Endometrium (tissue), 2 donors: ENCODE measurements around the gene USP50.
"Not testable (repeated sequence)": the region's sequence is repeated elsewhere in the genome, so short reads cannot be mapped to it uniquely, and the experiment has no call there.

Experiments
- FAIRE-seq: peaks from 2 replicates; lab custom pipeline; 2012; peaks lifted over from hg19 to GRCh38; lab: Jason Lieb, UNC
- donor health status: control.
- donor health status: control.

USP50 gene

DNA sequence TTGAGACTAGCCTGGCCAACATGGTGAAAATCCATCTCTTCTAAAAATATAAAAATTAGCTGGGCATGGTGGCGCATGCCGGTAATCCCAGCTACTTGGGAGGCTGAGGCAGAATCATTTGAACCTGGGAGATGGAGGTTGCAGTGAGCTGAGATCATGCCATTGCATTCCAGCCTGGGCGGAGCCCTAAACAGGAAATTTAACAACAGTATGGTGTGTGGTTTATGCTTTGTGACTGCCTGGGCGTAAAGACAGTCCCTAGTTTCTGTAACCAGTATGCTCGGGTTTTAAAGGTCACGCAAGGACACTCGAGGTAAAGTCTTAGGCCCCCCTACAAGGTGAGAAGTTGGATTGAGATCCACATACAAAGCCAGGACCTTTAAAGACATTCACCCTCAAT is 43.3 kb downstream of the USP50 start:
- FAIRE-seq = no peak

DNA sequence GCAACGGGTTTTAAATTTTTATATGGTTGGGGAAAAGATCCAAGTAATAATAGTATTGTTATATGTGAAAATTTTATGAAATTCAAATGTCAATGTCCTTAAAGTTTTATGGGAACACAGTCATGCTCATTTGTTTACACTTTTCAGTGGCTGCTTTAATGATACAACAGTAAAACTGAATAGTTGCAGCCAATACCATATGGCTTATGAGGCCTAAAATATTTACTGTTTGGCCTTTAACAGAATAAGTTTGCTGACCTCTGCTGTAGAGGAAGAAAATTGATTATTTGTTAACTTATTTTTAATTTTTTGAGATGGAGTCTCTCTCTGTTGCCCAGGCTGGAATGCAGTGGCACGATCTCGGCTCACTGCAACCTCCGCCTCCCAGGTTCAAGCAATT is 44.7 kb downstream of the USP50 start:
- no peak for FAIRE-seq

DNA sequence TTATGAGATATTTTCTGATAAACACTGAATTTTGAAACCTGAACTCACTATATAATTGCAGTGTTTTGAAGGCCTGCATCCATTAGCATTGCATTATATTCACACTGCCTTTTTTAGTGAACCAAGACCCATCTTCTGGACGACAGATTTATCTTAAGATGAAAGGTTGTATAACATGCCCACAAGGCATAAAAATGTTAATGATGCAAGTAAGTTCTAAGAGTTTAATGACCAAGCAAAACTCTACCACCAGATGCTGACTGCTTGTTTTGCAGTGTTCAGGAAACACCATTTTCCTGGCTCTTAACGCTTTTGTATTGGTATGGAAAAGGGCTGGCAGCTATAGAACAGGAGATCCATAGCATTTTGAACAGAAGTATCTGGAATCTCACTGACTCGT is 46.1 kb downstream of the USP50 start:
- FAIRE-seq = no peak

DNA sequence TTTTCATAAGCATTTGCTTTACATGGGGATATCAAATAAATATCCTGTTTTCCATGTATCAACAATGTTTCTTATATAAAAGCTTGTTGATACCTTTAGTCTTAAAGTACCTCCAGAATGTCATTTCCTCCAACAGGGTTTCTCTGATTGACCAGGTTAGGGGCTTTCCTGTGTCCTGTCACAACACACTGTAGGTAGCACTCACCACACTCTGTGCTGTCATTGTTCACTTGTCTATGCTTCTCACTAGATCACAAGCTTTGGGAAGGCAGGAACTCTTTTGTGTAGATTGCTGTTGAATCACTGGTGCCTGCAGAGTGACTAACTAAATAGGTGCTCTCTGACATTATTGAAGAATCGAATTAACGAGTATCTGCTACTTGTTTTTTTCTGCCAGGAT is 49.8 kb downstream of the USP50 start:
- no peak for FAIRE-seq

DNA sequence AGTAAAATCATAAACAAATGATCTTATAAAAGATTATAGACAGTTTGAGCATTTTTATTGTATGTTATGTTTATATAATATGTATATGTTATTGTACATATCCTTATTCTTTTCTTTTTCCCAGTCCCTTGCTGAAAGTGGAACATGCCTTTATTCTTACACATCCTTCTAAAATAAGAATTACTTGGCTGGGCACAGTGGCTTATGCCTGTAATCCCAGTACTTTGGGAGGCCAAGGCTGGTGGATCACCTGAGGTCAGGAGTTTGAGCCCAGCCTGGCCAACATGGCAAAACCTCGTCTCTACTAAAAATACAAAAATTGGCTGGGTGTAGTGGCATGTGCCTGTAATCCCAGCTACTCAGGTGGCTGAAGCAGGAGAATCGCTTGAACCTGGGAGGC is 51.9 kb downstream of the USP50 start:
- not testable (repeated sequence) for FAIRE-seq

DNA sequence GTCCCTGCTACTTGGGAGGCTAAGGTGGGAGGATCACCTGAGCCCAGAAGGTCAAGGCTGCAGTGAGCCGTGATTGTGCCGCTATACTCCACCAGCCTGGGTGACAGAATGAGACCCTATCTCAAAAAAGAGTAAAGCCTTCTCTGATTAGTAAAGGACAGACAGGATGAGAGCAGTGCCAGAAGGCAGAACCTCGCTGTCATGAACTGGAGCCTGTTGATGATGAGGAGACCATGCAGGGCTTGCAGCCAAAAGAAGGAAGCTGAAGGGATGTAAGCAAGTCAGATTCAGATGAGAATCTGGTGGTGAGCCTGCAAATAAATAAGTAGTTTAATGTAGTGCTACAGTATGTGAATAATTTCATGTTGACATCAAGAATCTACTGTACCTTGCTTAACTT is 52.8 kb downstream of the USP50 start:
- FAIRE-seq = no peak

DNA sequence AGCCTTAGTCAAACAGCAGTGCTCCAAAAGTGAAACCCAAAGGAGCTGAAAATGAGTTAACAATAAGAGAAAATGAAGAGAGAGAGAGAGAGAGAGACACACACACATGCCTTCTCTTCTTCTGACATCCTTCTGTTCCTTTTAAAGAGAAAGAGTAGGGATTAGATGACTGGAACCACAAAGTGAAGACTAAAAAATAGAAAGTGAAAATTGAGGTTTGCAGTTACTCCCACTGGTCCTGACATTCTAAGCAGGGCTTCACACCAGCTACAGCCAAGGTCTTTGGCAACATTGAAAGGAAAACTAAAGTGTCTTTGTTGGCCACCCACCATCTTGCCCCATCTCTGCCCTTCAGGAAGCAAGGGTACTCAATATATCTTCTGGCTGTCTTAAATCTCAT is 59.2 kb downstream of the USP50 start:
- no peak for FAIRE-seq

DNA sequence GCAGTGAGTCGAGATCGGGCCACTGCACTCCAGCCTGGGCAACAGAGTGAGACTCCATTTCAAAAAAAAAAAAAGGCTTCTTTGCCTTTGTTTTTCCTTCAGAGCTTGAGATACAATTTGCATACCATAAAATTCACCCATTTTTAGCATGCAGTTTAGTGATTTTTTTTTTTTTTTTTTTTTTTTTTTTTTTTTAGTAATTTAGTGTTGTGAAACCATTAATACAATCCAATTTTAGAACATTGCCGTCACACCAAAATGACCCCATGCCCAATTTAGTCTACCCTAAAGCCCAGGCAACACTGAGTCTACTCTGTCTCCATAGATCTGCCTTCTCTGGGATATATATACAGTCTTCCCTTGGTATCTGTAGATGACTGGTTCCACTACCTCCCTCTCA is 61.1 kb downstream of the USP50 start:
- no peak for FAIRE-seq

DNA sequence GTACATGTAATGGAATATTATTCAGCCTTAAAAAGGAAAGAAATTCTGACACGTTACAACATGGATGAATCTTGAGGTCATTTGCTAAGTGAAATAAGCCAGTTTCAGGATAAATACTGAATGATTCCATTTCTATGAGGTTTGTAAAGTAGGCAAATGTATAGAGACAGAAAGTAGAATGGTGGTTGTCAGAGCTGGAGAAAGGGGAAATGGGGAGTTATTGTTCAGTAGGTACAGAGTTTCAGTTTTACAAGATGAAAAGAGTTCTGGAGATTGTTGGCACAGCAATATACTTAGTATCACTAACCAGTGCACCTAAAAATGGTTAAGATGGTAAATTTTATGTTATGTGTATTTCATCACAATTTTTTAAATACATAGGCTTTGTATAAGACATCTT is 61.7 kb downstream of the USP50 start:
- FAIRE-seq = no peak

DNA sequence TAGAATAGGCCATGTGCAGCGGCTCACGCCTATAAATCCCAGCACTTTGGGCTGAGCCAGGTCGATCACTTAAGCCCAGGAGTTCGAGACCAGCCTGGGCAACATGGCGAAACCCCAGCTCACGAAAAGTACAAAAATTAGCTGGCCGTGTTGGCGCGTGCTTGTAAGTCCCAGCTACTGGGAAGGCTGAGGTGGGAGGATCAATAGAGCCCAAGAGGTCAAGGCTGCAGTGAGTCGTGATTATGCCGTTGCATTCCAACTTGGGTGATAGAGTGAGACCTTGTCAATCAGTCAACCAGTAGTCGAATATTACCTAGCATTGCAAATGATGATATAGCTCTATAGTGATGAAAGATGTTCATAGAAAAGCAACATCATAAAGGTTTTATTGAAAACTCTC is 70.3 kb downstream of the USP50 start:
- no peak for FAIRE-seq

DNA sequence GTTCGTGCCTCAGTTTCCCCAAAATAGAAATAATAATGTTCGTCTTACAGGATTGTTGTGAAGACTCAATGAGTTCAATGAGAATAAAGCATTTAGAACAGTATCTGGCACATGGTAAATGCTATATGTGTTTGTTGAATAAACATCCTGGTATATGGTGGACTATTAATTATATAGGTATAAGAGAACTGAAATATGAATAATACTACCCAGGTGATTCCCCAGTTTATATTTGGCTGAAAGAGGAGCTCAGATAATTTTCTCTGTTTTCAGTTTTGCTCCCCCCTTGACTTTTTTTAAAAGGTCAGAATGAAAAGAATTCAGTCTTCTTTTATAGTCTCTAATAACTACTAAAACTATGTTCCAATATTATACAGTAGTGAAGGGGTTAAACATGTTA is 75.4 kb downstream of the USP50 start:
- no peak for FAIRE-seq

DNA sequence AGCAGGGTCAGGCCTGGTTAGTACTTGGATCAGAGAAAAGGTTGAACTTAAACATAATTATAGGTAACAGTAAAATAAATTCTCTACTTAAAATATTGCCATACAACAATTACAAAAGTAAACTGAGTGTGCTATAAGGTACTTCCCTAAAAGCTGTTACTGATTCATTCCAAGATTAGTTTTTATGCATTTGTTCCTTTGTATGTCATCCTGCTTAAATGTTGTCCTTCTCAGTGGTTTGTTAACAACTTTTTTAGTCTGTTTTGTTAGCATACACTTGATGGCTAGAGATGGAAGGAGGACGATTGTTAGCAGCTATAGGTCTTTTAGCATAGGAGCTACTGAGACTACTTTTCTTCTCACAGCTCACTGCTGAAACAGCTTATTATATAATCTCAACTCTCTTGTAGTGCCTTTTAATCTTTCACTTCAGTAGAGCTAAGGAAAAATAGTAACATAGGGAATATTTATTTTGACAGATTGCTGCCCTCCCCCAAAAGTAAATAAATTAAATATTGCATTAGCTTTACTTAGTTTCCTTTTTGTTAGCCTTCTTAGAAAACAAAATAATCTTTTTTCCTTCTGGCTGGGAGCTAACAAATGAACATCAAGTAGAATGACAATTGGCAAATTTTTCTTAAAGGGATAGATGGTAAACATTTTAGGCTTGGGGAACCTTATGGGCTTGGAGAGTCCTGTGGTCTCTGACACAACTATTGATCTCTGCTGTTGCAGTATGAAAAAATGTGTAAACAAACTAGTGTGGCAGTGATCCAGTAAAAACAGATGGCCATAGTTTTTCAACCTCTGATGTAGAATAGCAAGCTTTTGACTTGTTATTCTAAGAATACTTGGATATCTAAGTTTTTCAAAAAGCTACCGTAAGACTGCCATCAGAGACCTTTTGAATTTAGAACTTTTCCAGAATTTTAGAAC is 82.8 kb downstream of the USP50 start:
- FAIRE-seq = peak; percentile 92

DNA sequence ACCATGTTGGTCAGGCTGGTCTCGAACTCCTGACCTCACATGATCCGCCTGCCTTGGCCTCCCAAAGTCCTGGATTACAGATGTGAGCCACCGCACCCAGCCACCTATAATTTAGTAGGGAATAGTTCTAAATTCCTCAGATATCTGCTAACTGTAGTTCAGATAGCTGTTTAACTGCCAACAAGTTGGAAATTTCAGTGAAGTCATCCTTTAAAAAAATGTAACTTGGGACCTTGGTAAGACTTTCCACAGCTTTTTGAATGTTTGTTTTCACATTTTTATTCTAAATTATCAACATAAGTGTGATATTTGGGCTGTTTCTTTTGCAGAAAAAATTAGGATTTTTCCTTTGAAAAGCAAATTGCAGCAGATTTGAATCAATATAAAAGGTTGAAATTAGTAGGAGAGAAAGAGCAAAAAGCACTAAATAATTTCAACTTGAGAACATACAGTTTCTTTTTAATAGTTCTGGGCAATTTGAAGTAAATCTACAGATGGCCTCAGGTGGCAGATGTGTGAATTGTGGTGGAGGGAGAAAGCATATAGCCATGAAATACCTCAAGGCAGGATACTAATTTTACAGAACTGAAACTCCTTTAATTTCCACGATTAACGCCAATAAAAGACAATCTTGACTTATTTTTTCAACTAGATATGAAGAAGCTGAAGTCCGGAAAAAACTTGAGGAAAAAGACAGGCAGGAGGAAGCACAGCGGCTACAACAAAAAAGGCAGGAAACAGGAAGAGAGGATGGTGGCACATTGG is 87.9 kb downstream of the USP50 start:
- no peak for FAIRE-seq

DNA sequence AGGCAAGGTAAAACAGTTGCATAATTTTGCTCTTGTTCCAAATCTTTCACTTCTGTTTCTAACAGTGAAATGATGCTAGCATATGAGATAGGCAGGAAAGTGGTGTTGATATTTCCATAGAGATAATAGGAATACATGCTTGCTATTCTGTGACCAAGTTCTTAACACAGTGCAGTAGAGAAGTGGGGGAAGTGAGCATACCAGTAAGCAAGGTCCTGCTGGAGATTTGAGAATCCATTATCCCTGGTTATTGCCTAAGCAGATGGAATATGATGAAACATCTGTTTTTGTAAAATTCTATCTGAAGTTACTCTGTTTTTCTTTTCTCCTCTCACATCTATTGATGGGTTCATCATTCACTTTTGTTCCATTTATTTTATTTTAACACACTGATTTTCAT is 93.5 kb downstream of the USP50 start:
- FAIRE-seq = no peak
